Stimulated activated CD4-positive, alpha-beta T cell treated with anti-CD3 and anti-CD28 coated beads, Interleukin-4, amount 100 ng/mL, for 24 hours (primary cell): Measurements from ENCODE around the gene RARS1.
"Not testable (repeated sequence)": the region's sequence is repeated elsewhere in the genome, so short reads cannot be mapped to it uniquely, and the experiment has no call there.

Experiments used
- DNase-seq: peaks from one replicate; pipeline ENCODE4 v3.0.0-alpha.2; 2020

RARS1 gene

DNA sequence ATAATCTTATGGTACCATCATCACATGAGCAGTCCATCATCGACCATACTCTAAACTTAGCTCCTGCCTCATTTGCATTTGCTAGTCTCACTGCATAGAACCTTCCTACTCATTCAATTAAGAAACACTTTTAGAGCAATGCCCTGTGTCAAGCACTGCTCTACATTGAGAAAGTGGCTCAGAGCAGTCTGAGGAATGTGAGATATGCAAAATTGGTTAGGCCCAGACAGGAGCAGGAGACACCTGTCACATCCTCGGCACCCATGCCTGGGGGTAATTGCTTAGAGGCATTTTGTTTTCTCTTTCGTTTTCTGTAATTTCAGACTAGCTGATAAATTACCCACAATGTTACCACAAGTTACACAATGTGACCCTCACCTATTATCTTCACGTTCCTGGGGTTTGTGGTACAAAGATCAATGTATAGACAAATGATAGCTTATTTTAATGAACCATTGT is 4.9 kb upstream of the RARS1 start:
- no peak for DNase-seq

DNA sequence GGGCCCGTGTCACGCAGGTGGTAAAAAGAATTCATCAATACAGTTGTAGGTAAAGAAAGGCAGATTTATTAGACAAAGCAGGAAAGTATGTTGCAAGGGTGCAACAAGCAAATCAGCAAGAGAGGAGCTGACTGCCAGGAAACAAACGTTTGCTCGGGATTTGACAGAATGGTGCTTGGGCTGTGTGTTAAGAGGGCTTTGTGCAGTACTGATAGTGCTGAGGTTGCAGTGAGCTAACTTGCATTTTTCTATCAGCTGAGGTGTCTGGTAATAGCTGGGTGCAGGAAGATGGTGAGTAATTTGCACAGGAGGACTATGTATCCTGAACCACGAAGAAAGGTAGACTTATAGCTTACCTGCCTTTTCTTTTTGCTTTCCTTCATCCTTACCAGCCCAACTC is 3.9 kb upstream of the RARS1 start:
- DNase-seq, result no peak

DNA sequence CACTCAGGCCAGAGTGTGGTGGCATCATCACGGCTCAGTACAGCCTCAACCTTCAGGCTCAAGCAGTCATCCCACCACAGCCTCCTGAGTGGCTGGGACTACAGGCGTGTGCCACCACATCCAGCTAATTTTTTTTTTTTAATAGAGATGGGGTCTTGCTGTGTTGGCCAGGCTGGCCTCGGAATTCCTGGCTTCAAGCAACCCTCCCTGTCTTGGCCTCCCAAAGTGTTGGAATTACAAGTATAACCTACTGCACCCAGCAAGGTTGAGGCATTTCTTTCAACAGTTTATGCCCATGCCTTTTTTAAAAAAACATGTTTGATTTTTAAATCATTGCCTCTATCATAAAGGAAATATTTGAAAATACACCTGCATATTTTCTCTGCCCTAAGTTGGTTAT is 2.8 kb downstream of the RARS1 start:
- DNase-seq, result no peak

DNA sequence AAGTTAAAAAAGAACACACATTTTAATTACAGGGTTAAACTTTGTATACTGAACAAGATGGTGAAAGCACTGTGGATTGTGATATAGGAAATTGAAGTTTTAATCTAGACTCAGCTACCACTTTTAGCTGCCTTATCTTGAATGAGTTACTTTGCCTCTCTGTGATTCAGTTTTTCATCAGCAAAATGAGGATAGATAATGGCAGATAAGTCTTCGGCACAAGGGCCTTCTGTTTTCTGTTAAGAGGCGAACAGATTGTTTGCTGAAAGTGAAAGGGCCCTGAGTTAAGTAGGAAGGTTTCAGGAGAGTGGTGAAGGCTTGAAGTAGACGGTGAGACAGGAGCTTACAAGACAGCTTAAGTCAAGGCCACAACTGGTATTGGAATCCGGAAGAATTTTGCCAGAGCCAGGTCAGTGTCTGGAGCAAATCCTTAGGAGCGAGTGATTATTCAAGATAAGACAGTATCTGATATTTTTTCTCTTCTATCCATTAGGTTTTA is 7.8 kb downstream of the RARS1 start:
- DNase-seq, result no peak

DNA sequence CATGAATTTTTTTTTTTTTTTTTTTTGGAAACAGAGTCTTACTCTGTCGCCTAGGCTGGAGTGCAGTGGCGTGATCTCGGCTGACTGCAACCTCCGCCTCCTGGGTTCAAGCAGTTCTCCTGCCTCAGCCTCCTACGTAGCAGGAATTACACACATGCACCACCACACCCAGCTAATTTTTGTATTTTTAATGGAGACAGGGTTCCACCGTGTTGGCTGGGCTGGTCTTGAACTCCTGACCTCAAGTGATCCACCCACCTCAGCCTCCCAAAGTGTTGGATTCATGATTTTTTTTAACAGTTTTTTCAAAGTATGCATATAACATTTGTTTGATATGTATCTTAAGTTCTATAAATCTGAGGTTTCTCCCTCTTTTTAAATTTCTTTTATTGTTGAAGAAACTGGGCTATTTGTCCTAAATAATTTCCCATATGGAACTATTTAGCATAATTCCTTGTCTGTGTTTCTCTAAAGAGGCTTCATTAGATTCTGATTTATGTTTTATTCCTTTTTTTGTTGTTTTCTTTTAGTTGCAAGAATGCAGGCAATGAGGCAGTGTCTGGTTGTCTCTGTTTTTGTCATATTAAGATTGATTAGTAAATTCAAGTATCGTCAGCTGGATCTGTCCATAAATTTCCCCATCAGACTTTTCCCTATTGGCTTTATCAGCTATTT is 16.4 kb downstream of the RARS1 start:
- no peak for DNase-seq

DNA sequence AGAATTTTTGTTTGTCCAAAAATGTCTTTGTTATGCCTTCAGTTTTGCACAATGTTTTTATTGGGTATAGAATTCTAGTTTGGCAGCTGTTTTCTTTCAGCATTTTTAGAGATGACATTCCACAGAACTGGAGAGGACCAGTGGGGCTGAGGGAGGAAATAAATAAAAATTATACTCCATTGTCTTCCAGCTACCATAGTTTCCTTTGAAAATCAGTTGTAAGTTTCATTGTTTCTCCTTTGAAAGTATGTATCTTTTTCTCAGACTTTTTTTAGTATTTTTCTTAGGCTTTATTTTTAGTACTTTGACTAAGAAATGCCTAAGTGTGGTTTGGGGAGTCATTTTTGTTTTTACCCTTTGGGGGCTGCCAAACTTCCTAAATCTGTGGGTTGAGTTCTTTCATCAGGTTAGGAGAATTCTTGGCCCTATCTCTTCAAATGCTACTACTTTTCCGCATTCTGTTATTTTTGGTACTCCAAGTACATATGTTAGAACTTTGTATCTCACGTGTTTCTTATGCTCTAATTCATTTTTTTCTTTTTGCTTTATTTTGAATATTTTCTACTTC is 27.7 kb downstream of the RARS1 start:
- no peak for DNase-seq

DNA sequence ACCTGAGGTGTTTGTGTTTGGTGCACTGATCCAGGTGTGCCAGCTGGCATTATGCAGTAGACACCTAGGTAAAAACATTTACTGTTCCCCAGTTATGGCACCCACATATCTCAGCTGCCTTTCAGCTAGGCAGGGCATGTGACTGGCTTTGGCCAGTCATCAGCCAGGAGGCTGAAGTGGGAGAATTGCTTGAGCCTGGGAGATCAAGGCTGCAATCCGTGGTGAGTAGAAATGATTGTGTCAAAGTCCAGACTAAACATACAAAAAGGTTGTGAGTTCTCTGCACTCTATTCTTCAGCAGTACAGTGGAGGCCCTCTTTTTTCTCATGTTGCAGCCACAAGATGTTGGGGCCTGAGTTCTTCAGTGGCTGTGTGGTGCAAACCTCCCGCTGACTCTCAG is 39.6 kb downstream of the RARS1 start:
- DNase-seq, result no peak

DNA sequence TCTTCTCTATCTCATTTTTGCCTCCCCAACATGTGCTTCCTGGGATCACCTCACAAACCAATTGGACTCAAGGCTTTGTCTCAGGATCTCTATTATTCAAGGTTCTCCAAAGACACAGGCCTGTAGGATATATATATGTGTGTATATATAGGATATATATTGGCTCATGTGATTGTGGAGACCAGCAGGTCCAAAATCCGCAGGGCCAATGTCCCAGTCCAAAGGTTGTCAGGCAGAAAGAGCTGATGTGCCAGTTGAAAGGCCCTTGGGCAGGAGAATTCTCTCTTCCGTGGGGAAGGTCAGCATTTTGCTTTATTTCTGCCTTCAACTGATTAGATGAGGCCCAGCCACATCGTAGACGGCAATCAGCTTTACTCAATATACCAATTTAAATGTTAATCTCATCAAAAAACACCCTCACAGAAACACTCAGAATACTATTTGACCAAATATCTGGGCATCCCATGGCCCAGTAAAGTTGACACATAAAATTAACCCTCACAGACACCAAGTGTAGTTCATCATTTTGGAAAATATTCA is 41.6 kb downstream of the RARS1 start:
- DNase-seq, result no peak

DNA sequence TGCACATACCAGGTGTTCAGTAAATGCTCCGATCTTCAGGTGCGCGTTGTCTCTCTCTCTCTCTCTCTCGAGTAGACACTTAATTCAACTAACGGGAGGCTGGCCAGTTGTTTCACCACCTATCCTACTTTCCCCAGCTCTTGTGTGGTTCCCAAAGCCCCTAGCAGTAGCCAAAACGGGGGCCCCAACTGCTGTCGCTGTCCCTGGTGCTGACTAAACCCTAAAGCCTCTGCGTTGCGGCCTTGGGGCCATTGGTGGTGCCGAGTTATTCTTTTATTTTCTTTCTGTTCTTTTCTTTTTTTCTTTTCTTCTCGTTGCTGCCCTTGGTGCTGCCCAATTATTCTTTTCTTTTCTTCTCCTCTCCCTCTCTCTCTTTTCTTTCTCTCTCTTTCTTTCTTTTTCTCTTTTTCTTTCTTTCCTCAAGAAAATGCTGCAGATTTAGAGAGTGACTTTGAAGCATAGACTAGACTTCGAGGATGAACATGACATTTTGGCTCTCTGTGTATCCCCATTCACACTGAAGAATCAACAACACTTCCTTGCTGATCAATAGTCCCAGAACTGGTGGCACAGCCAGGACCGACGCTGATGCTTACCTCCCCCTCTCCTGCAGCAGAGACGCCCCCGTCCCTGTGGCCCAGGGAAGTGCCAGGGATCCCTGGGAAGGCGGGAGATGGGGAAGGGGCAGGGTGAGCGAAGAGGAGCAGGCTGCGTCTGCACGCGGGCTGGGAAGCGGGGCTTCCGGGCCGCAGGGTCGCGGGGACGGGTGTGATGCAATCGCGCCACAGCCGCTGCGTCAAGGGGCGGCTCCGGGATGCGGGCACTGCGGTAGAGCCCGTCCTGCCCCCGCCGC is 42.5 kb downstream of the RARS1 start, which contains the start of gene FBLL1:
TSS of gene FBLL1 (plus strand) at position 785 of the 853 bp plus-strand sequence. CDS start 200 bp downstream, outside the sequence.
- DNase-seq, result peak; percentile 12

DNA sequence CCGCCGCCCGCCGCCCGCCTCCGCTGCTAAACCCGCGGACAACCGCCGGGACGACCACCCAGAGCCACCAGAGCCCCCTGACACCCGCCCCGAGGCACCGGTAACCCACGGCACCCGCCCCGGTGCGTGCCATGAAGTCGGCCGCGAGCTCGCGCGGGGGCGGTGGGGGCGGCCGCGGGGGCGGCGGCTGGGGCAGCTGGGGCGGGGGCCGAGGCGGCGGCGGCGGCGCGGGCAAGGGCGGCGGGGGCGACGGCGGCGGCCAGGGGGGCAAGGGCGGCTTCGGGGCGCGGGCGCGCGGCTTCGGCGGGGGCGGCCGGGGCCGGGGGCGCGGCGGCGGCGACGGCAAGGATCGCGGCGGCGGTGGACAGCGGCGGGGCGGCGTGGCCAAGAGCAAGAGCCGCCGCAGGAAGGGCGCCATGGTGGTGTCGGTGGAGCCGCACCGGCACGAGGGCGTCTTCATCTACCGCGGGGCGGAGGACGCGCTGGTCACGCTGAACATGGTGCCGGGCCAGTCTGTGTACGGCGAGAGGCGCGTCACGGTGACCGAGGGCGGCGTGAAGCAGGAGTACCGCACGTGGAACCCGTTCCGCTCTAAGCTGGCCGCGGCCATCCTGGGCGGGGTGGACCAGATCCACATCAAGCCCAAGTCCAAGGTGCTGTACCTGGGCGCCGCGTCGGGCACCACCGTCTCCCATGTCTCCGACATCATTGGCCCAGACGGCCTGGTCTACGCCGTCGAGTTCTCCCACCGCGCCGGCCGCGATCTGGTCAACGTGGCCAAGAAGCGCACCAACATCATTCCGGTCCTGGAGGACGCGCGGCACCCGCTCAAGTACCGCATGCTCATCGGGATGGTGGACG is 43.3 kb downstream of the RARS1 start:
- no peak for DNase-seq

DNA sequence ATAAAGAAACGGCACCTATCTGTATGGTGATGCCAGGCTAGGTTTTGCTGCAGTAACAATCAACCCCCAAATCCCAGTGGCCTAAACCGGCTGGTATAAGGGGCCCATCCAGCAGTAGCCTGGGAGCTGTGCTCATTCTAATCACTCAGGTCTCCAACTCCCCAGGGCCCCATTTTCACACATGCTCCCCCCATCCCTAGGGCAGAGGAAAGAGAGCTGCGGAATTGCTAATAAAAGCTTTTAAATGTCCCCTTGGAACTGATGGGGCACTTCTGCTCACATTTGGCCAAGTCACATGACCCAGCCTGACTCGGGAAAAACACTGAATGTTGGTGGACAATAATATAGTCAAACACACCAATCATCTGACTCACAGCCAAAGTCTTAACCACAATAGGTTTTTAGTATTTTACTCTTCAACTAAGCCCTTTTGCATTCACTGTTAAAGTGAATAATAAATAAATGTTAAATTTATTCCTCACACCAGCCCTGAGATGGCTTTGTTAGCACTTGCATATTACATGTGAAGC is 44.4 kb downstream of the RARS1 start:
- no peak for DNase-seq

DNA sequence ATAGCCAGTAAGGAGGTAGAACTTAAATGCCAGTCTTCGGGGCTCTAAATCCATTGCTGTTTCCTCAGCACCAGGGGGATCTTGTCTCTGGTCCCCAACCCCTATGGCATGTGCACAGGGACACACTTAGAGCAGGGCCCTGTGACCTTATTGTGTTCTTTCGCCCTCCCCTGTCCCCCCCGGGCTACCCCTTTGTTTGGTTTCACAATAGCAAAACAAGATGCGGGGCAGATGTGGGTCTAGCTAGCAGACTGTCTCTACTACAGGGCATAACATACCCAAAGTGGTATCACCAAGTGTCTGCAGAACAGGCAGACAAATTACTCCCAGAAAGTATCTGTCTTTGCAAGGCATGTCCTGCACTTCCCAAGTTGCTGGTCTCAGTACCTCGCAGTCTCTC is 44.9 kb downstream of the RARS1 start:
- DNase-seq, result no peak

DNA sequence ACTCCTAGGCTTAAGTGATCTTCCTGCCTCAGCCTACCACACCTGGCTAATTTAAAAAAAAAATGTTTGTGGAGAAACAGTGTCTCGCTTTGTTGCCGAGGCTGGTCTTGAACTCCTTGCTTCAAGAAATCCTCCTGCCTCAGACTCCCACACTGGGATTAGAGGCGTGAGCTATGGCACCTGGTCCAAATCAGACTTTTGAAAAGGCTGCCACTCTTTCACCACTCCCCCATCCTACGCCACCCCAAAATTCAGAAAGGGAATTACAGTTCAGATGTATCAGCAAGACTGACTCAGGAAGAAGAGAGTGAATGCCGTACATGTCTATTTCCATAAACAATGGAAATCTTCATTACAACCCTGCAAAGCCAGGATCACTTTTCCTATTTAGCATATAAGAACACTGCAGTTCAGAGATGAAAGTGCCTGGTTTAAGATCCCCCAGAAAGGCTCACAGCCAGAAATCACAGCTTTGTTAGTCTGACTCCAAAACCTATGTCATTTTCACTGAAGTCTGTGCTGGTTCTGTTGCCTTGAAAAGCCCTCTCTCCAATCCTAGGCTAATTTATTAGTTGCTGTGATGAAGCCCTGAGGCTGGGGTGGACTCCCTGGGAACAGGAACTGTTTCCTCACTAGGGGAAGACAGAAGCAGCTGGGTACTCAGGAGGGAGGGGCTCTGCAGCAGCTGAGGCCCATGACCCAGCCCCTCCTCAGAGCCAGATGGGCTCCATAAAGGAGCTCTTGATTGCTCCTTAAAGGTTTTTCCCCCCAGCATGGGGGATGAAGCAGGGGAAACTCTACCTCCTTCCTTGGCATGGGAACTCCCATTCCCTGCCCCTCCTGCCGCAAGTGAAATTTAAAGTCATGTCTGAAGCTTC is 46.0 kb downstream of the RARS1 start:
- DNase-seq, result no peak

DNA sequence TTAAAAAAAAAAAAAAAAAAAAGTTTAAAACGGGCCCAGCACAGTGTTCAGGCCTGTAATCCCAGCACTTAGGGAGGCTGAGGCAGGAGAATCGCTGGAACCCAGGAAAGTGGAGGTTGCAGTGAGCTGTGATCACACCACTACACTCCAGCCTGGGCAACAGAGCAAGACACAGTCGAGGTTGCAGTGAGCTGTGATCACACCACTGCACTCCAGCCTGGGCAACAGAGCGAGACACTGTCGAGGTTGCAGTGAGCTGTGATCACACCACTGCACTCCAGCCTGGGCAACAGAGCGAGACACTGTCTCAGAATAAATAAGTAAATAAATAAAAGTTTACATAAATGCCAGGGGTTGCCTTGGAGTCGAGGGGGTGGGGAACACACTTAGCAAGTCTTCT is 48.1 kb downstream of the RARS1 start:
- DNase-seq, result not testable (repeated sequence)

DNA sequence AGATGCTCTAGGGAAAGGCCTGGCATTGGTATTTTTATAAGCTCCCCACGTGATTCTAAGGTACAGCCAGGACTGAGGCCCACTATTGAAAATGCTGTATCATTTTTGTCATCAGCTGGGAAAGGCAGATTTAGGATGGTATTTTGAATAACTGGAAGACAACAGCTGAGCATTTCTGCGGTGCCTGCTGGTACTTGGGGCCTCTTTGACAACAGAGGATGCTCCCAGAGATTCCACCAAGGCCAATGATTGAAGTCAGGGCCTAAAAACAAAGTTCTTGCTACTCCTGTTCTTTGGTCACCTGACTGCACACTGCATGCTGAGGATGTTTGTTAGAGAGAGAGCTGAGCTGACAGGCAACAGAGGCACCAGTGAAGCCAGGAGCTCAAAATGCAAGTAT is 50.9 kb downstream of the RARS1 start:
- no peak for DNase-seq

DNA sequence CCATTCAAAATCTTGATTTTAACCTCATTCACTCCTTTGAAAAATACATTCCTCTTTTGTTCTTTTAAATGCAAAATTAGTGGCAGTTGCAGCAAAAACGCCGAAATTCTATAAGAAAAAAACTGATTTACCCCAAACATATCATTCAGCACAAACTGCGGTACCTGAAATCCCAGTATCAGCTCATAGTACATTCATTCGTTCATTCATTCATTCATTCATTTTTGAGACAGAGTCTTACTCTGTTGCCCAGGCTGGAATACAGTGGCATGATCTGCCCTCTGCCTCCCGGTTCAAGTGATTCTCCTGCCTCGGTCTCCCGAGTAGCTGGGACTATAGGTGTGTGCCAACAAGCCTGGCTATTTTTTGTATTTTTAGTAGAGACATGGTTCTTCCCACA is 63.3 kb downstream of the RARS1 start:
- no peak for DNase-seq

DNA sequence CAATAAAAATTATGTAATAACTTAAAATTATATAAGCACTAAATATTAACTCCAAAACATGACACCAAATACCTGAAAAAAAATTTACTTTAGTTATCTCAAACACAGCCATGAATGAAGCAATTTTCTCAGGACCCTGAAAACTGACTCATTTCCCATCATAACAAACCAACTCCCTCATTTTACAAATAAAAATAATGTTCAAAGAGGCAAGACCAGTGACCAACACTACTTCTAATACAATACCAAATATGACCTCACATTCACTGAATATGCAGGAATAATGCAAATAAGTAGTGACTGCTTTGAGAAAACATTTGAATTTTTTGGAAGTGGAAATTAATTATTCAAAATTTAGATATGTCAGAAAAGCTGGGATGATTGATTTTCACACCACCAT is 64.4 kb downstream of the RARS1 start:
- no peak for DNase-seq

DNA sequence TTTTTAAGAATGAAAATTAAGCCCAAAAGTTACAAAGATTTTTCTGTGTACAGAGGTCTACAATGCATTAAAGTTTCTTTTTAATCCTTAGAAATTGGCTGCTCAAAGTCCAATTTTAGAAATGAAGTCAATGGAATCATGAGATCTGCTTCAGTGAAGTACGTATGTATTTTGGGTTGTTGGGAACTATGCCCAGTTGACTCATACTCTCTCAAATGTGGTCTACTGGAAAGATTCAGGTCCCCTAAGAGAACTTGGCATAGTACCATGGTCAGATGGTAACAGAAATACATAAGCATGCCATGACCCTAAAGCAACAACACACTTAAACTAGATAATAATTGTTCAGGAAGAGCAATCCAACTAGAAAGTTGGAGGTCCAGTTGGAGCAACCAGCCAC is 65.9 kb downstream of the RARS1 start:
- DNase-seq, result no peak

DNA sequence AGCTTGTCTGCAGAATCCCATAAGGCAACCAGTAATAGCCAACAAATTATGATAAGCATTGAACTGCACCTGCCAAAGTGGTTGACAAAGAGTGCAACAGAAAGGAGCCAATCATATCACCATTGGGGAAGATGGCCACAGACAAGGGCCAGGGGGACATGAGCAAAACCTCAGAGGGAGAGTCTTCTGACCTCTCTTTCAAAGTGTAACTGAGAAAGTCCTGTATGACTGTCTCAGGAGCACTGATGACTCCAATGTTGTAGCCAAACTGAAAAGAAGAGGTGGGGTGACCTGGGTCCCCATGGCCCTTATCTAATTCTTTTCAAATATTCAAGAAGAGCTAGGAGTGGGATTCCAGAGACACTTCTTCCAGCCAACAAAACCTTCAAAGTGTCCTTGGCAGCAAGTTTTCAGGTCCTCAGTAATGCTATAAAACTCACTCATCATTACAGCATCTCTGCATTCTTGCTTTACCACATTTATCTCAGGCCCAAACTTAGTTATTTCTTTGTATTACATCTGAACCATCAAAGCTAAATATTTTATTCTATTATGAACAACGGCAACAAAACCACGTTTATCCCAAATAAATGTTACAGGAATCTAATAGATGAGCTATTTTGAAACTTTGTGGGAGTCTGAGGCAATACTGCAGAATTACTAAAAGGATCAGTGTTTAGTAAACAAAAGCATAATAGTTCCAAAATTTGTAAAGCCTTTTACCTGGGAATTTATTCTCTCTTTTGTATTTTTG is 67.3 kb downstream of the RARS1 start:
- no peak for DNase-seq

DNA sequence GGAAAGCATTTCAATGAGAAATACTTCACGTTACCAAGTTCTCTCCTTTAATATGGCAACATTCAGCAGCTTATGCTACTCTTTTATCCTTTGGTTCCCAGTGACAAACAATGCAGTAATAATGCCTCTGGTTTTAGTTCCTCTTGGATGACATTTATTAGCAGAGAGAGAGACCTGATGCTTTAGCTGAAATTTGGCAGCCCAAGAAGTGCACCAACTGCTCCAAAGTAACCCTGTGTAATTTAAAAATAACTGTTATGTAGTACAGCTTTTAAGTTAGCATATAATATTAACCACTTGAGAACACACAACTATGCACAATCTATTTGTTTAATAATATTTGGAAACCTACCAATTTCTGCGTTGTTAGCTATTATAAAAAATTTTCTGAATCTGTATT is 71.1 kb downstream of the RARS1 start:
- no peak for DNase-seq
